ENCODE data around the gene PTGIR.

GRCh38 chr19:46634045-46634655, 9.3 kb upstream of the PTGIR start:
- TF ChIP-seq CTCF (IDR thresholded peaks at IDR 0.05) (no peak), POLR2A (IDR thresholded peaks at IDR 0.05) (no peak)

Data from lower leg skin (tissue), 3 donors.